ENCODE data around the gene SAP30BP.
A peak's percentile ranks its signal among the peaks of the same experiment; 100 is the strongest.

Gene SAP30BP

DNA sequence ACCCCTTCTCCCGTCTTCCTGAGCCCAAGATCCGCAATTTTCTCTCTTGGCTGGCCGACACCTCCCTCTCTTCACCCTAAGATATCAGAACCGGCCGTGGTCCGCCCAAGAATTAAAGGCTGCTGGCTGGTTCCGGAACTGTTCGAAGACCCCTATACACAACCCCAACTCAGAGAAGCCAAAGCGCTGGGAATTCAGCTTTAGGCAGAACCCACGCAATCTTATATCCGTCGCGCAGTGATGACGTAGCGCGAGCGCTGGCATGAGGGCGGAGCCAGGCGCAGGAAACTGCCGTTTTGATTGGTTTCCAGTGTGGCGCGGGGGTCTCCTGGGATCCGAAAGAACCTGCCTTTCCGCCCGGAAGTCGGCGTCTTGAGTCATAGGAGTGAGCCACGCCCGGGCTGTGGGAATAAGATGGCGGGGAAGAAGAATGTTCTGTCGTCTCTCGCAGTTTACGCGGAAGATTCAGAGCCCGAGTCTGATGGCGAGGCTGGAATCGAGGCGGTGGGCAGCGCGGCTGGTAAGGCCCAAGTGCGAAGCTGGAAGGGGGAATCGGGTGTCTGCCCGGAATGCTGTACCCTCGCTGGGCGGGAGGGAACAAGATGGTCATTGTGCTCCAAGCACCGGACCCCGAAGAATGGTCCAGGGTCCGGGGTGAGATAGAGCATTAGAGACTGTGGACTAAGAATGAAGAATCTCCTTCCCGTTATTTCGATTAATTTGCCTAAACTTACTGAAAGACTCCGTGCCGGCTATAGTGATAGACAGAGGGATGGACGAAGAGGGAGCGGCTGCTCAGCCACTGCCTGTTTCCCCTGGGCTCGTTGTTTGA, at the start of gene SAP30BP, which contains the start of gene RECQL5:
Gene SAP30BP, plus strand, starts transcription at position 380 of the 832 bp plus-strand sequence. Its CDS starts 35 bp downstream, at position 415.
Gene RECQL5, minus strand, starts transcription at position 196 of the 832 bp plus-strand sequence. CDS start 597 bp downstream, outside the sequence.
- DNase-seq: peak; percentile 100

DNA sequence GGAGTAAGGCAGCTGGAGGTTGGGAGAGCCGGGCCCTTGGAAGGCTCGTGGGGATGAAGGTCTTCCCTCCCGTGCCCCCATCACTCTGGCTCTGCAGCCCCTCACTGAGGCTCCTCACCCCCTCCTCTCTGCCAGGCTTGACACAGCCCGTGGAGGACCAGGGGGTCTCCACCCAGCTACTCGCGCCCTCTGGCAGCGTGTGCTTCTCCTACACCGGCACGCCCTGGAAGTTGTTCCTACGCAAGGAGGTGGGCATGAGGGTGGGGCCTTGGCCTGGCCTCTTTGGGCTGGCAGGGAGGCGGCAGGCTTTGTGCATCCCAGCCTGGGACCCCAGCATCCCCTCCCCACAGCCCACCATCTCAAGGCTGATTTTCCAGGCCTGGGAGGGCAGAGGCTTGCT, 49.5 kb upstream of the SAP30BP start:
- DNase-seq: no peak

DNA sequence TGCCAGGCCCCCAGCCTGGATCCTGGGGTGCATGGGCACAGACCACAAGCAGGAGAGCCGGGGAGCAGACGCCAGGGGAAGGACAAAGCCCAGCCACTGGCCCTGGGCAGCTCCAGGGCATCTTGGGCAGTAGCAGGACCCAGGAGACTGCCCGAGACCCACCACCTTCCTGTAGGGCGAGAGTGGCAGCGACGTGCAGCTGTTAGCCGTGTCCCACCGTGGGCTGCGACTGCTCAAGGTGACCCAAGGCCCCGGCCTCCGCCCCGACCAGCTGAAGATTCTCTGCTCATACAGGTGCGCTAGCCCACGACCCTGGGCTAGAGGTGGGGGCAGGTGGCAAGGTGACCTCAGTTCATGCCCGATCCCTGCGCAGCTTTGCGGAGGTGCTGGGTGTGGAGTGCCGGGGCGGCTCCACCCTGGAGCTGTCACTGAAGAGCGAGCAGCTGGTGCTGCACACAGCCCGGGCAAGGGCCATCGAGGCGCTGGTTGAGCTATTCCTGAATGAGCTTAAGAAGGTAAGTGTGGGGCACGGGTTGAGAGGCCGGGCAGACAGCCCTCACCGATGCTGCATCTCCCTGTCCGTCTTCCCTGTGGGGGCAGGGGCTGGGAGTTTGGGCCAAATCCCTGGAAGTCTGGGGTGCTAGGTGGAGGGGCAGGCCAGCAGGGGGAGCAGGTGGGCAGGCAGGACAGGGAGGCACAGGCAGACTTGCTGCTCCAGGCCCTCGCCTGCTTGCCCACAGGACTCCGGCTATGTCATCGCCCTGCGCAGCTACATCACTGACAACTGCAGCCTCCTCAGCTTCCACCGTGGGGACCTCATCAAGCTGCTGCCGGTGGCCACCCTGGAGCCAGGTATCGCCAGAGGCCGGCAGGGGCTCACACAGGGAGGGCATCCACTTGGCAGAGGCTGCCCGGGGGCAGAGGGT, 47.4 kb upstream of the SAP30BP start:
- DNase-seq: peak; percentile 52 to 53

DNA sequence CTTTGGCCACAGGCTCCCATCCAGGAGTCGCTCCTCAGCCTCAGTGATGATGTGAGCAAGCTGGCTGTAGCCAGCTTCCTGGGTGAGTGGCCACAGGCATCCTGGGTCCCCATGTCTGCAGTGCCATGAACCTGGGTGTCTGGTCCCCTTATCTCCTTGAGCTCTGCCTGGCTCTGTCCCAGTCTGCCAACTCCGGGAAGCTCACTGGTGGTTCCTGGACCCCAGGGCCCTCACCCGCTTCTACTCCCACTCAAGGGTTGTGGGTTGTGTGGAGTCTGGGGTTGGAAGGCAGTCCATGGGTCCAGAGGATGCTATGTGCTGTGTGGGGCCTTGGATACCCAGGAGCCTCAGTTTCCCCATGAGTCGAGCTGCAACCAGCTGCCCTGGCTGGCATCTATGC, 45.6 kb upstream of the SAP30BP start:
- DNase-seq: no peak

DNA sequence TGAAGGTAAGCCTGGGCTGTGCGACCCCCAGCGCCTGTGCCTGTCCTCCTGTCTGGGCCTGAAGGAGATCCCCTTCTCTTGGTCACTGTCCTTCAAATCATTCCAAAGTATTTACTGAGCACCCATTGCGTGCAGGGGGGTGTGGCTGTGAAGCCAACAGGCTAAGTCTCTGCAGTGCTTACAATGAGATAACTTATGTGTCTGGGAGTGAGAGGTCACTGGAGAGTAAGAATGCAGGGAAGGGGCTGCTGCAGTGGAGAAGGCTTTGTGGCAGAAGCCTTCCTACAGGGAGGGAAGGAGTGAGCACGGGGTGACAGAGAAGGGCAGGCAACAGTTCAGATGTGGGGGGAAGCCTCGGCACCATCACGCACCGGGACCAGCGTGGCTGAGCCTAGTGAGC, 45.1 kb upstream of the SAP30BP start:
- DNase-seq: no peak

DNA sequence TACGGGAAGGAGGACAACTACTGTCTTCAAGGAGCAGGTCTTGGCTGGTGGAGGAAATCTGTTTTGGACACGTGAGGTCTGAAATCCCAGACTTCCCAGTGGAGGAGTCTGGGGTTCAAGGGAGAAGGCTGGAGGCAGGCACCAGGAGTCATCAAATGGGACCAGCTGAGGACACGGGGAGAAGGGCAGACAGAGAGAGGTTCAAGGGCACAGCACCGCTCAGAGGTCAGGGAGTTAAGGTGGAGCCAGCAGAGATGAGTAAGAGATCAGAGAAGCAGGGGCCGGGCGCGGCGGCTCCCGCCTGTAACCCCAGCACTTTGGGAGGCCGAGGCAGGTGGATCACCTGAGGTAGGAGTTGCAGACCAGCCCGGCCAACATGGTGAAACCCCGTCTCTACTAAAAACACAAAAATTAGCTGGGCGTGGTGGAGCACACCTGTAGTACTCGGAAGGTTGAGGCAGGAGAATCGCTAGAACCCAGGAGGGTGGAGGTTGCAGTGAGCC, 44.3 kb upstream of the SAP30BP start:
- DNase-seq: no peak

DNA sequence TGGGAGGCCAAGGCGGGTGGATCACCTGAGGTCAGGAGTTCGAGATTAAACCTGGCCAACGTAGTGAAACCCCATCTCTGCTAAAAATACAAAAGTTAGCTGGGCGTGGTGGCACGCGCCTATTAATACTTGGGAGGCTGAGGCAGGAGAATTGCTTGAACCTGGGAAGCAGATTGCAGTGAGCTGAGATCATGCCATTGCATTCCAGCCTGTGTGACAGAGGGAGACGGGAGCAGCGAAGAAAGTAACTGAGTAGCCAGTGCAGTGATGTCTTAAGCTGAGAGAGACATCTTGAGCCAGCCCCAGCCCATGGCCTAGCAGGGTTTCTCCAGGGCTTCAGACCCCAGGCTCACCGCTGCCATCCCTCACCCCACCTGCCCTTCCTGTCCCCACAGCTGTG, 43.8 kb upstream of the SAP30BP start:
- DNase-seq: no peak

DNA sequence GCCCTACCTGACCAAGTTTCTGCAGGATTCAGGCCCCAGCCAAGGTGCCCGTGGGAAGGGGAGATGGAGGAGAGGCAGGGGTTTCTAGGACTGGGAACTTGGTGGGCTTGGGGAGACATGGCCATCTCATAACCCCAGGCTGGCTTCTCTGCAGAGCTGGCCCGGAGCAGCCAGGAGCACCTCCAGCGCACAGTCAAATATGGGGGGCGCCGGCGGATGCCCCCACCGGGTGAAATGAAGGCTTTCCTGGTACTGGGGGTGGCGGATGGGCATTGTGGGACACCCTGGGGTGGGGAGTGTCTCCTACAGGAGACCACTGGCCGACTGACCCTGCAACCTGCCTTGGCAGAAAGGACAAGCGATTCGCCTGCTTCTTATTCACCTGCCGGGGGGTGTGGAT, 43.1 kb upstream of the SAP30BP start:
- DNase-seq: no peak

DNA sequence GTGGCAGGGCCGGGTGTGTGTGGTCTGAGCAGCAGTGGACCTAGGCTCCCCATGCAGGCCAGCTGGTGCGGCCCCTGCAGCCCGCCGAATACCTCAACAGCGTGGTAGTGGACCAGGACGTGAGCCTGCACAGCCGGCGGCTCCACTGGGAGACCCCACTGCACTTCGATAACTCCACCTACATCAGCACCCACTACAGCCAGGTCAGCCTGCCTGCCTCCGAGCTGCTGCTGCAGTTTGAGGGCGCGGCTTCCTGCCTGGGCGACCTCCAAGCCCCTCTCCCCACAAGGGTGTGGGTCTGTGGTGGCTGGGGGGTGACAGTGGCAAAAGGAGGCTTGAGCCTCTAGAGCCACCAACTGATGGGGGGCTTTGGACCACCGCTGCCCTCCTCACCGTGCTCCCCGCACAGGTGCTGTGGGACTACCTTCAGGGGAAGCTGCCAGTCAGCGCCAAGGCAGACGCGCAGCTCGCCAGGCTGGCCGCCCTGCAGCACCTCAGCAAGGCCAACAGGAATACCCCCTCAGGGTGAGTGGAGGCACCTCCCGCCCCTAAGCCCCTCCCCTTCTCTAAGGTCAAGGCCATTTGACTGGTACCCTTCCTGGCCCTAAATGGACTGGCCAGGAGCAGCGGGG, 42.3 kb upstream of the SAP30BP start:
- no peak for DNase-seq

DNA sequence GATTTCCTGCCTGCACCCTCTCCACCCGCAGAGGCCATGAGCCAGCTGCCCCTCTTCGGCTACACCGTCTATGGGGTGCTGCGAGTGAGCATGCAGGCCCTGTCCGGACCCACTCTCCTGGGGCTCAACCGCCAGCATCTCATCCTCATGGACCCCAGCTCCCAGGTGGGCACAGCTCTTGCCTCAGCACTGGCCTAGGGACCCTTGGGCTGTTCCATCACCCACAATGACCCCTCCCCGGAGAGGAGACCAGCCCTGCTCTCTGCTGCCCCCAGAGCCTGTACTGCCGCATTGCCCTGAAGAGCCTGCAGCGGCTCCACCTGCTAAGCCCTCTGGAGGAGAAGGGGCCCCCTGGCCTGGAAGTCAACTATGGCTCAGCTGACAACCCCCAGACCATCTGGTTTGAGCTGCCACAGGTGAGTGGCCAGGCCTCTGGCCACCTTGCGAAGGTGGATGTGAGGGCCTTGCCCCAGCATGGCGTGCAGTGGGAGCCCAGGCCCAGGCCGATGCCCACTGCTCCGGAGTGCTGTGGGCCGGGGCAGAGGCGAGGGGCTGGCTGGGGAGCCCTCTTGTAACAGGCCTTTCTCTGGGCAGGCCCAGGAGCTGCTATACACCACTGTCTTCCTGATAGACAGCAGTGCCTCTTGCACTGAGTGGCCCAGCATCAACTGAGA, 41.2 kb upstream of the SAP30BP start:
- DNase-seq: peak; percentile 59 to 77

DNA sequence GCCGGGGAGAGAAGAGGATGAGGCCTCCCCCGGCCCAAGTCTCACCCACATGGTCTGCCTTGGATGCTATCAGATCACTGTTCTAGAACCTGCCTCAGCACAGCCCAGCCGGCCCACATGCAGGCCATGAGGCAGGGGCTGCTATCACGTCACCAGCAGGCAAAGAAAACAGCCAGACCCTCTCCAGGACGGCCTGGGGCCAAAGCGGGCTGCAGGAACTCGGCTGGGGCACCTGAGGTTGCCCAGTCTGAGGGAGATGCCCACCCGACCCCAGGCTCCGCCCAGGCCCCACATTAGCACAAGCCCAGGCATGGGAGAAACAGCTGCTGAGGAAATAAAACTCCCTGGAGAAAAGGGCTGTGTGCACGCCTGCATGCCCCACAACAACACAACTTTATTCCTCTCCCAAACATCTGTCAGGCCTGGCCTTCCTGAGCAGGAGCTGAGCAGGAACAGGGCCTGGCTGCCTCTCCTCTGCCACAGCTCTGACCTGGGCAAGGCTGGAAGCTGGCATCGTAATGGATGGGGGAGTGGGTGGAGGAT, 40.6 kb upstream of the SAP30BP start:
- DNase-seq: no peak

DNA sequence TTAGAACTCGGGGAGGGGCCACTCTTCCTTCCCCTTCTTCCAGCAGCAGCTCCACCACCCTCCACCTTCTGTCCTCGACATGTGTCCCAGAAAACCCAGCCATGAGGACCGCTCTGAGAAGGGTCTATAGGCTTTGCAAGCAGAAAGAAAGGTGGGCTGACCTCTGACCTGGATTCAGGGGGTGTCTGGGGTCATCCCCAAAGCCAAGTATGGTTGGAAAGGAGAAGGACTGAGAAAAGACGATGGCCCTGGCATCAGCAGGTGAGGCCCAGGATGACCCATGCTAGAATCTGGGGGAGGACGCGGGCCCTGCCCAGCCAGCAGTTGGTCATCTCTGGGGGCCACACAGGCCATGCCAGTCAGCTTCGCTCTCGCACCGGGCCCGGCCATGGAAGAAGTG, 40.0 kb upstream of the SAP30BP start:
- no peak for DNase-seq

DNA sequence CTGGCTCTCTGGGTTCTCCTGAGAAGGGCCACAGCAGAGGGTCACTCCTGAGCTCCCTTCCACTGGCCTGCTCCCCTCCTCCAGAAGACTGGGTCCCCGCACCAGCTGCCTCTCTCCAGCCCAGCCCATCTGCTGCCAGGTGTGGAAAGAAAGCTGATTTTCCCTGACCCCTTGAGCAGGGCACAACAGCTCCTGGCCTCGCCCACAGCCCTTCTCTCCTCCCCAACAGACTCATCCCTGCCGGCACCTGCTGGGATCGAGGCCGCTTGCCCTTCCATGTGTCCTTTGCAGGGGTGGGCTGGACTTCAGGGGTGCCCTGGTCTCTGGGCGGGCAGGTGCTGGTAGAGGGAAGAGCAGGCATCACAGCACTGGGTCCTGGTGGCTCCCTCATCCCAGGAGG, 38.7 kb upstream of the SAP30BP start:
- DNase-seq: no peak

DNA sequence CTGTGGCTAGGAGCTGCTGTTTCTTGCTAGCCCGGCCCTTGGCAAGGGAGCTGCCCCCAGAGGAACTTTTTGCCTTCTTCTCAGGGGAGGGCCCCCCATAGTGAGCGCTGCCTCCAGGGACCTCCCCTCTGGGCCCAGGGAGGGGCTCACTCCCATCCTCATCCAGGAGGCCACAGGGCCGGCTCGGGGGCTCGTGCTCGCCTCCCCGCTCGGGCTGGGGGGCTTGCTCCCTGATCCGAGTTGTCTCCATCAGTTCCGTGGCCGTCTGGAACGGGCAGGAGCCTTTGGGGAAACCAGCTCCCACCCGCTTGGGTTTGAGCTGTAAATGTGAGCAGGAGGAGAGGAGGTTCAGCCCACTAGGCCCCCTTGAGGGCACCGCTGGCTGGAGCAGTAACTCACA, 38.0 kb upstream of the SAP30BP start:
- DNase-seq: no peak

DNA sequence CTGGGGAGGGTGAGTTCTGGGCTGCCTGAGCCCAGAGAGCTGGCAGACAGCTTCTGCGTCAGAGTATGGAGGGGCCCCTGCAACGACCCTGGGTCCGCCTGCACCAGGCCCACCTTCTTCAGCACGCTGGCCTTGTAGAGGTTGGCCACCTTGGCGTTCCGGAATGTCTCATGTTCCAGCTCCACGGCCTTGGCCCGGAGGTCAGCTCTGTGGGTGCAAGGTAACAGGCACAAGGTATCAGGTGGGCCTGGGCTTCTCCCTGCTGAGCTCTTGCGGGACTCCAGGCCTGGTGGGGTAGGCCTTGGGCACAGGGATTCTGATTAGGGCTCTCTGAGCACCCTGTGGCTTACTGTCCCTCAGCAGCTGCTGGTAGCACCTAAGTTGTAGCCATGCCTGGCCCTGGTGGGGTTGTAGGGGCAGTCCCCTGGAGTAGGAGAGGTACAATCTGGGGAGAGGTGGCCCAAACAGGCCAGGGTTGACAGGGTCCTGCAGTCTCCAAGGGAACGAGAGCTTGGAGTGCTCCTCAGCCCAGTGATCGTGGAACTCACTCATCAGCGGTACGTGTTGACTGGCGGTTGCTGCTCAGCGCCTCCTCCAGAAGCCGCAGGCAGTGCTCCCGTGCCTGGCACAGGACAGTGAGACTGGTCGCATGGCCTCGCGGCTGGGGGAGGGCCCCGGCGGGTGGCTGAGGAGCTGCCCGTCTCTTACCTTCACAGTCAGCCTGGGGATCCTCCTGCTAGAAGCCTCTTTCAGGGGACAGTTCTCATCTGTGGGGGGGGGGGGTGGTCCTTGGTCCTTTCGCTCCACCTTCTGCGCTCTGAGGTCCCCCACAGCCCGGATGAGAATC, 36.8 kb upstream of the SAP30BP start:
- DNase-seq: no peak

DNA sequence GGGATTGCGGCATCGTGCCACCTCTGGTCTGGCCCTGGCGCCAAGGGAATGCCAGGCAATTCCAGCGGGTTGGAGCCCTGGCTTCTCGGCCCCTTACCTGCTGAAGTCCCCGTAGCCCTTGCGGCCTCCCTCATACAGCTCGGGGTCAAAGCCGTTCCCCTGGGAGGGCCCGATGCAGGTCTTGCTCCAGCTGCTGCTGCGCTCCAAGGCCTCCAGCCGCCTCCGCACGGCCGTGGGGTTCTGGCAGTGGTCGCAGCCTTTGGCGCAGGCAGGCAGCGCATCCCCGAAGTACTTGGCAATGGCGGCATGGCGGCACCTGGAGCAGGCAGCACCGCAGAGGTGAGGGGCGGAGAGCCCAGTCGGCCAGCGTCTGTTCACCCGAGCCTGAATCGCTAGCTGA, 35.8 kb upstream of the SAP30BP start:
- no peak for DNase-seq

DNA sequence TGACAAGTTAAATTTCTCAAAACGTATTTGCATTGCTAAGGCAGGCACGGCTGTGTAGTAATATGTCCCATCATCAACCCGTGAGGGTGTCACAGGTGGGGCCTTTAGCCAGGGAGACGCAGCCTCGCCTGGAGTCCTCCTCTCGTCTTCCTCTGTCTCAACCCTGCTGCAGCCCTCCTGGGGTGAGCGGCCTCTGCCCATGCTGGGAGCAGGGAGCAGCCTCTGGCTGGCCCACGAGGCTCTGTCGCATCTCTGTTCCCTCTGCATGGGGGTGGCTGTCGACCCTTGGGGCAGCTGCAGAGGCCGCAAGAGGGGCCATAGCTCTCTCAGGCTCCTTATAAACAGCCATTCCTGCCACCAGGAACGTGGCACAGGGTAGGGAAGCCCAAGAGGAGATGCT, 34.7 kb upstream of the SAP30BP start:
- DNase-seq: no peak

DNA sequence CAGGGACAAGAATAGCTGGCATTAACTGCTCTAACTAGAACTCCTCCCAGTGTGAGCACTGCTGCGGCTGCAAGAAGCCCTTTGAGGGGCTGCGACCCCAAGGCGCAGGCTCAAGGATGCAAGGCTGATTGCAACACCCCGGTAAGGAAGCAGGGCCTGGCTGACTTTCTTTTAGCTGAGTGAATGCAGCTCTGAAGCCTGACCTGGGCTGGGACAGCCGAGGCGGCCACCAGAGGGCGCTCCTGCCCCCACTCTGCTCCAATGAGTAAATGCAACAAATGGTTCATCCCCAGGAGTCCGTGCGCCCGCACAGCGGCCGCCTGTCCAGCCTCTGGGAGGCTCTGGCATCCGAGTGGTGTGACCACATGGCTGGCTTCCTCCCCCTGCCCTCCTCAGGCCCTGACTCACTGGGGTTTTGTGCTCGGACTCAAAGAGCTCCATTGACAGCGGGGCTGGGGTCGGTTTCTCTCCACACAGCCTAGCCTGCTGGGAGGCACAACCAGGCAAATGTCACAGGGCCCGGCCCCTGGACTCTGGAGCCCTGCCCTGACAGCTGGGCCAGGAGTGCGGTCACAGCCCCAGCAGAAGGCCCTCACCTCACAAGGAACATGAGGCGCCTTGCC, 34.2 kb upstream of the SAP30BP start, which contains the start of gene SMIM5:
Gene SMIM5, plus strand, starts transcription at position 572 of the 623 bp plus-strand sequence. CDS start 6,768 bp downstream, outside the sequence.
- peak; percentile 86 to 90 for DNase-seq

DNA sequence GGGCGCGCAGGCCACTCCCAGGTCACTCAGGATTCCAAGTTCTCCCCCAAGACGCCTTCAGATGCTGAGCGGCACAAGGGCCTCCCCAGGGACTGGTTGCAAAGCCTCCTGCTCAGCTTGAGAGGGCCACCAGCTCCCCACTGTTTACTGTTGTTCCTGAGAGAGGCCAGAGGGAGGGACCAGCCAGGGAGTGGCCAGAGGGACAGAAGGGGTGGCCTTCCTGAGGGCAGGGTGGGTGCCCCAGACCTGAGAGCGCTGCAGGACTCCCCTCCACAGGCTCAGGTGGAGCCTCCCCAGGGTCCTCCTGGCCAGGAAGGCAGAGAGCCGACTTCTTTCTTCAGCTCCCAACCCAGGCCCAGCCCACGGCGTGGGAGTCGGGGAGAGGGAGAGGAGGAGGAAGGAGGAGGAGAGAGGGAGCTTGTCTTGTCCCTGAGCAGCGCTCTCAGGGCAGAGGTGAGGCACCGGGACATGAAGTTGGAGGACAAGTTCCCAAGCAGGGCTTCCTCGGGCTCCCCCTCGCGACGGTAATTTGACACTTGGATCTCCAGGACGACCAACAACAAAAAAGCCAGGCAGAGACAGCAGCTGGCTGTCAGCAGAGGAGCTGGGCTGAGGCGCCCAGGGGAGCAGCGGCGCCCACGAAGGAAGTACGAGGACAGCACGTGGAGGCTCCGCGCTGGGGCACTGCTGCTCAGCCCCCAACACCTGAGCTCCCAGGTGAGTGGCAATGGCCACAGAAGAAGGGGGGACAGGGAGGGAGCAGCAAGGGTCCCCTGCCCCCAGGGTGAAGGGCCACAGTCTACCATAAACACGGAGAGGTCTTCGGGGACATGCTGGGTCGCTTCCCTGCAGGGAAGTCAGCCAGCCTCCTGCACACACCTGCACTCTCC, 33.4 kb upstream of the SAP30BP start:
- peak; percentile 97 to 99 for DNase-seq

DNA sequence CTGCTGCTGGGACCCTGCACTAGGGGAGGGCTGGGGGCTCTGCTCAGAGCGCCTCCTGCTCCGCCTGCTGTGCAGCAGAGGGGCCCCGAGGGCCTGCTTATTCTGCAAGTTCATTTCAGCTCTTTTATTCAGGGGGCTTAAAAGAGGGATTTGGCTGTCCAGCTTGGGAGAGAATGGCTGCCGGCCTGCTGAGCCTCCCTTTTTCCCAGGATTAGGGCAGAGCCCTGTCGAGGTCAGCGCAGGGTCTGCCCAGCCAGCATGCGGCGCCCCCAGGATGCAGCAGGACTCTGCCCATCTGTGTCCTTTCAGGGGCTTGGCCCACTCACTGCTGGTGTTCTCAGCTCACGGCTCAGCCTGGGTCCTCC, 32.8 kb upstream of the SAP30BP start:
- no peak for DNase-seq
